ENCODE measurements around the gene EQTN.

EQTN gene

DNA sequence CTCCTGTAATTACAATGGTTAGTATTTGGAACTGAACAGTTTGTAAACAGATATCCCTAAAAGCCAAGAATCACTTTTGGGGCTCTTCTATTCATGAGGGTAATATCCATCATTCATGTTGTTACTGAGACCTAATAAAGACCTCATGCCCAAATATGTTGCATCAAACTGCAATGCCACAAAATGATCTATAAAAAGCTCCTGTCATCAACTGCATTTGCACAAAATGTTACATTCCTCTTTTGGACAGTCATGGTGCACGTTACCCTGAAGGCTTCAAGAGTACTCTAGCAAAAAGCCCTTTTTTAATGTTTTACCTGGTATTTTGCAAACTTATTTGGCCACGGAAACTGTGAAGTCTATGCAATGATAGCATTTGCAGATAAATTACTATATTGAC, 14.2 kb upstream of the EQTN start:
- H3K36me3 ChIP-seq (replicated peaks; ENCODE audit: low read depth, low read length), result no peaks in the 10 kb centered on the region
- no peaks in the 10 kb centered on the region for H3K9me3 ChIP-seq (ENCODE audit: insufficient read depth, low read length)
- H4K20me1 ChIP-seq (ENCODE audit: insufficient read depth, low read length), result no peaks in the 10 kb centered on the region
- no peaks in the 10 kb centered on the region for H3K79me2 ChIP-seq (ENCODE audit: low read length)
- H3K4me2 ChIP-seq (ENCODE audit: low read length), result no peak overlapping the region
- H3K27ac ChIP-seq (ENCODE audit: low read length), result no peak overlapping the region
- TF ChIP-seq EZH2phosphoT487 (IDR thresholded peaks at IDR 0.05; ENCODE audit: low read depth), result no peak
- TF ChIP-seq, protein P1, sequence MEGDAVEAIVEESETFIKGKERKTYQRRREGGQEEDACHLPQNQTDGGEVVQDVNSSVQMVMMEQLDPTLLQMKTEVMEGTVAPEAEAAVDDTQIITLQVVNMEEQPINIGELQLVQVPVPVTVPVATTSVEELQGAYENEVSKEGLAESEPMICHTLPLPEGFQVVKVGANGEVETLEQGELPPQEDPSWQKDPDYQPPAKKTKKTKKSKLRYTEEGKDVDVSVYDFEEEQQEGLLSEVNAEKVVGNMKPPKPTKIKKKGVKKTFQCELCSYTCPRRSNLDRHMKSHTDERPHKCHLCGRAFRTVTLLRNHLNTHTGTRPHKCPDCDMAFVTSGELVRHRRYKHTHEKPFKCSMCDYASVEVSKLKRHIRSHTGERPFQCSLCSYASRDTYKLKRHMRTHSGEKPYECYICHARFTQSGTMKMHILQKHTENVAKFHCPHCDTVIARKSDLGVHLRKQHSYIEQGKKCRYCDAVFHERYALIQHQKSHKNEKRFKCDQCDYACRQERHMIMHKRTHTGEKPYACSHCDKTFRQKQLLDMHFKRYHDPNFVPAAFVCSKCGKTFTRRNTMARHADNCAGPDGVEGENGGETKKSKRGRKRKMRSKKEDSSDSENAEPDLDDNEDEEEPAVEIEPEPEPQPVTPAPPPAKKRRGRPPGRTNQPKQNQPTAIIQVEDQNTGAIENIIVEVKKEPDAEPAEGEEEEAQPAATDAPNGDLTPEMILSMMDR (IDR thresholded peaks at IDR 0.05; ENCODE audit: low read depth, low read length), result no peak
- H2AFZ ChIP-seq (ENCODE audit: low read depth, low read length), result no peak overlapping the region
- no peak overlapping the region for H3K9ac ChIP-seq (ENCODE audit: low read length)
- H3K27me3 ChIP-seq (ENCODE audit: low read depth, low read length), result 0 out of 2 replicates have a peak, but pooled peaks cover 9% of the 10 kb centered on the region
- no peaks in the 10 kb centered on the region for H3K4me1 ChIP-seq (ENCODE audit: low read length)
- H3K4me3 ChIP-seq (ENCODE audit: low read length), result no peak overlapping the region

DNA sequence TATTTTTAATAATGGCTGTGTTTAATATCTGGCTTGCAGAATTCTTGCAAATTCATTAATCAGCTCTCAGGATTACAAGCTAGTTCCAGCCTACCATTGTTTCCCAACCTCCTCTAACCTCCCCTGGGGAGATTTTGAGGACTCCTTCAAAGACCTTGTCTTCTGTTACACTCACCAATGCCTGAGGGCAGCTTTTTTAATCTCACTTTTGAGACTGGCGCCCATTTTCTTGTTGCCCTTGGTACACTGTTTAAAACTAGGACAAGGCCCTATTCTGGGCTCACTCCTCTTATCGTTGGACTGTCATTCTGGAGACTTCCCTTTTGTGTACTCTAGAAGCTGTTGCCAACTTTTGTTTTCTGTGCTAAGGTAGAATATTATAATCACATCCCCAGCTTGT, 13.6 kb upstream of the EQTN start:
- Histone ChIP-seq H3K9ac (ENCODE audit: low read length) (no peak overlapping the region), H3K27me3 (ENCODE audit: low read depth, low read length) (peaks cover 9% of the 10 kb centered on the region; the same call in 1 of the 2 replicates), H3K36me3 (replicated peaks; ENCODE audit: low read depth, low read length) (no peaks in the 10 kb centered on the region), H3K27ac (ENCODE audit: low read length) (no peak overlapping the region), H3K79me2 (ENCODE audit: low read length) (no peaks in the 10 kb centered on the region), H3K4me3 (ENCODE audit: low read length) (no peak overlapping the region), H3K4me1 (ENCODE audit: low read length) (no peaks in the 10 kb centered on the region), H4K20me1 (ENCODE audit: insufficient read depth, low read length) (no peaks in the 10 kb centered on the region), H3K9me3 (ENCODE audit: insufficient read depth, low read length) (no peaks in the 10 kb centered on the region), H2AFZ (ENCODE audit: low read depth, low read length) (no peak overlapping the region), H3K4me2 (ENCODE audit: low read length) (no peak overlapping the region)
- no peak for TF ChIP-seq EZH2phosphoT487 (IDR thresholded peaks at IDR 0.05; ENCODE audit: low read depth)
- TF ChIP-seq, protein P1 (IDR thresholded peaks at IDR 0.05; ENCODE audit: low read depth, low read length), result no peak

- peaks cover 9% of the 10 kb centered on the region; the same call in 1 of the 2 replicates for H3K27me3 ChIP-seq (ENCODE audit: low read depth, low read length)
- H3K79me2 ChIP-seq (ENCODE audit: low read length), result no peaks in the 10 kb centered on the region
- H2AFZ ChIP-seq (ENCODE audit: low read depth, low read length), result no peak overlapping the region
- no peaks in the 10 kb centered on the region for H3K9me3 ChIP-seq (ENCODE audit: insufficient read depth, low read length)
- H3K4me1 ChIP-seq (ENCODE audit: low read length), result no peaks in the 10 kb centered on the region
- no peaks in the 10 kb centered on the region for H3K36me3 ChIP-seq (replicated peaks; ENCODE audit: low read depth, low read length)
- H3K9ac ChIP-seq (ENCODE audit: low read length), result no peak overlapping the region
- TF ChIP-seq EZH2phosphoT487 (IDR thresholded peaks at IDR 0.05; ENCODE audit: low read depth), result no peak
- TF ChIP-seq, protein P1 (IDR thresholded peaks at IDR 0.05; ENCODE audit: low read depth, low read length), result no peak
- no peak overlapping the region for H3K4me3 ChIP-seq (ENCODE audit: low read length)
- no peak overlapping the region for H3K4me2 ChIP-seq (ENCODE audit: low read length)
- no peaks in the 10 kb centered on the region for H4K20me1 ChIP-seq (ENCODE audit: insufficient read depth, low read length)
- H3K27ac ChIP-seq (ENCODE audit: low read length), result no peak overlapping the region
Measured at GRCh38 chr9:27308691-27309390, 11.9 kb upstream of the EQTN start.

- H4K20me1 ChIP-seq (ENCODE audit: insufficient read depth, low read length), result no peaks in the 10 kb centered on the region
- H3K36me3 ChIP-seq (replicated peaks; ENCODE audit: low read depth, low read length), result no peaks in the 10 kb centered on the region
- no peak for TF ChIP-seq EZH2phosphoT487 (IDR thresholded peaks at IDR 0.05; ENCODE audit: low read depth)
- TF ChIP-seq, protein P1 (IDR thresholded peaks at IDR 0.05; ENCODE audit: low read depth, low read length), result no peak
- no peaks in the 10 kb centered on the region for H3K9me3 ChIP-seq (ENCODE audit: insufficient read depth, low read length)
- no peak overlapping the region for H3K4me3 ChIP-seq (ENCODE audit: low read length)
- no peak overlapping the region for H3K9ac ChIP-seq (ENCODE audit: low read length)
- H3K4me1 ChIP-seq (ENCODE audit: low read length), result peaks cover 6% of the 10 kb centered on the region
- H3K79me2 ChIP-seq (ENCODE audit: low read length), result no peaks in the 10 kb centered on the region
- no peak overlapping the region for H2AFZ ChIP-seq (ENCODE audit: low read depth, low read length)
- no peak overlapping the region for H3K27ac ChIP-seq (ENCODE audit: low read length)
- no peak overlapping the region for H3K4me2 ChIP-seq (ENCODE audit: low read length)
- peaks cover 2% of the 10 kb centered on the region; the same call in 1 of the 2 replicates for H3K27me3 ChIP-seq (ENCODE audit: low read depth, low read length)
Measured at GRCh38 chr9:27304521-27304920, 7.6 kb upstream of the EQTN start.

Measured in OCI-LY3 (cell line).